ENCODE measurements around the gene CD58.
"Not testable (repeated sequence)": the region's sequence is repeated elsewhere in the genome, so short reads cannot be mapped to it uniquely, and the experiment has no call there.

CD58 gene

GRCh38 chr1:116593401-116593800 is 22.6 kb upstream of the CD58 start:
- DNase-seq (ENCODE audit: low read depth in 2 of 2, low spot score in 1 of 2) = not testable (repeated sequence)

DNA sequence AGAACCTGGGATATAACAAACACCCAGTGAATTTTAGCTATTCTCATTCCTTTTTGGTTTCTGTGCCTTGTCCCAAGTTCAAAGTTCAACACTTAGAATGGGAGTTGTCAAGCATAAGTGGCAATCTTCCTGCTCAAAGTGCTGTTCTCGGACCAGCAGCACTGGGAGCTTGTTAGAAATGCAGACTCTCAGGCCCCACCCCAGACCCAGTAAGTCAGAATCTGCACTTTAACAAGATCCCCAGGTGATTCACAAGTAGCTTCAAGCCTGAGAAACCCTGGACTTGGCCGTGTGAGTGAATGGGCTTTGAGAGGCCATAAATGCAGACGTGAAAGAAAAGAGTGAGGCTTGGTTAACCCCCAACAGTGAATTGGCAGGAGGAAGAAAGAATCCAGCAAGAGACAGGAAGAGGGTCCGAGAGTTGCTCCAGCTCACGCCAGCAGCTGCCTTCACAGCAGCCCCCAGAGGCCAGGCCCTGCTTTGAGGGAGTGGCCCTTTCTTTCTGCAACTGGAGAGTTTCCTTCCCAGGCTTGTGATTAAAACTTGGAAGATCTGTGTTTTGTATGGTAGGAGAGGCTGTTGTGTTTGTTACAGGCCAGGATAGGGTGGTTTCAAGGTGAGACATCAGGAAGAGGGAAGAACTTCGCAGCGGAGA is 21.3 kb upstream of the CD58 start:
- DNase-seq (ENCODE audit: low read depth in 2 of 2, low spot score in 1 of 2) = not testable (repeated sequence)

- not testable (repeated sequence) for DNase-seq (ENCODE audit: low read depth in 2 of 2, low spot score in 1 of 2)
Measured at GRCh38 chr1:116591006-116591950, 20.5 kb upstream of the CD58 start.

DNA sequence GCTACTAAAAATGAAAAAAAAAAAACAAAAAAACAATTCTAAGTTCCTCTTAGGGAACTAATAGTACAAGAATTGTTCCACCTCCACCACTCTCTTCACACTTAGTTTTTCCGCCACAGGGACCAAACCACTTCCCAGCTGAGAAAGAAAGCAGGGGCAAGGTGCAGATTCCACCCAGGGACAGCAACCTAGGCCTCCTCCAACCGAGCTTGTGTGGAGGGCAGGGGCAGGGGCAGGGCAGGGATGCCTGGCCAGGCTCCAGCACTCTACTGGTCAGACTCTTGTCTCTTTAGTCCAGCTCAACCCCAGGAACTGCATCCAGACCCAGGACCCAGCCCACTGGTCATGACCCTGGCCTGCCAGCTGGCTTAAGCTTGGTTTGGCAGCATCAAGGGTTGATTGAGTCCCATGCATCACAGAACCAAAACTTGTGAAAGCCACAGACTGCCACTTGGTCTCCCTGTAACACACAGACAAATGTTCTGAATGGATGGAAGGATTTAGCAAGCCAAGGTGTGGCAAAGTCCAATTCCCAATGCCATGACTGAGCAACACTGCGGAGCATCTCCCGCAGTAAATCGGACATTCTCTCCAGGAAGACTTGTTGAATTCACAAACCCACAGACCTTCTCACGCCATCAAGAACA is 19.7 kb upstream of the CD58 start:
- not testable (repeated sequence) for DNase-seq (ENCODE audit: low read depth in 2 of 2, low spot score in 1 of 2)

DNA sequence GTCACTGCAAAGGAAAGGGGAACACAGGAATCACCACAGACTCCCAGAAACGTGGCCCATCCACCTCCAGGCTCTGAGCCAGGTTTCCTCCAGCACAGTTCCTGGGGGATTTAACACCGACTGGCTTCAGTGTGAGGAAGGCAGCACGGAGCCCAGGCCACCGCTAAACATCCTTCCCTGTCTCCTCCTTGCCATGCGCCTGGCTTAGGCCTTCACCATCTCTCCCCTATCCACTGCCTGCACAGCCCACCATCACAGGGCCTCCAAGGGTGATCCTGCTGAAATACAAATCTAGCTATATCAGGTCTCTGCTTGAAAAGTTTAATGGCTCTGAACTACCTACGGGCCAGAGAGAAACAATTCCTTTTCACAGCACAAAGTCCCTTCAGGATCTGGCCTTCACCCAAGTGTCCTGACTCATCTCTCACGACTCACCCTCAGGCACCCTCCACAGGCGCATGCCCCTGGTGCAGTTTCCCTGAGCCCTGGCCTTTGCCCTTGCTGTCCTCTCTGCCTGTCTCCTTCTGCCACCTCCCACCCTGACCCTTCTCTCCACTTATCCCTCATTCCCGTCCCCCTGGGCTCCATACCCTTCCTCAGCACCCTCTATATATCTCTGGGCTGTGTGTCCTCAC is 18.4 kb upstream of the CD58 start:
- not testable (repeated sequence) for DNase-seq (ENCODE audit: low read depth in 2 of 2, low spot score in 1 of 2)

DNA sequence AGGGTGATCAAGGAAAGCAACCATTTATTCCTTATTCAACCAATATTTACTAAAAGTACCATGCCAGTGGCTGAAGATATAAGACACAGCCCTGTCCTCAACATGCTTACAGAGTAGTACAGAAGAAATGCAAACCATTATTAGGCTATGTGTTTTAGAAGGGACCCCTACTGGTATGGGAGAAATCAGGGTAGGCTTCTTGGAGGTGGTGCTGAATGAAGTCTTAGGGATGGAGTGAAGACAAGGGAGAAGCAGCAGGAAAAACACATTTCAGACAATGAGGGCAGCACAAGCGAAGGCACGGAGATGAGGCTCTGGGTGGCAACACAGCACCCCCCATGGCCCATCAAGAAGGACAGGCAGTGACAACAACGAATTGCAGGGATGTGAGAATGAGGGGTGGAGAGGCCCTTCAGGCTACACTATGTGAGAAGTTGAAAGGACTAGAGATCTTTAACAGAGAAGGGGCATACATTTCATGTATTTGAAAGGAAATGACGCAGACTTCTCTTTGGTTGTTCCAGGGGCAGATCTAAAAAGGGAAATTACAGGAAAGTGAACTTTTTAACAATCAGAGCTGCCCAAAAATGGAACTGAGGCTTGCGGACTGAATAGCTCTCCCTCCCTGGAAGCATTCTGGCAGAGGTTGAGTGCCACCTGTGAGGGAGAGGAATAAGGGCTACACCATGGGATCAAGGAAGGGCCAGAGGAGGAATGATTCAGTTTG is 16.8 kb upstream of the CD58 start:
- DNase-seq (ENCODE audit: low read depth in 2 of 2, low spot score in 1 of 2) = no peak

- no peak for DNase-seq (ENCODE audit: low read depth in 2 of 2, low spot score in 1 of 2)
Measured at GRCh38 chr1:116586741-116587143, 15.9 kb upstream of the CD58 start.

DNA sequence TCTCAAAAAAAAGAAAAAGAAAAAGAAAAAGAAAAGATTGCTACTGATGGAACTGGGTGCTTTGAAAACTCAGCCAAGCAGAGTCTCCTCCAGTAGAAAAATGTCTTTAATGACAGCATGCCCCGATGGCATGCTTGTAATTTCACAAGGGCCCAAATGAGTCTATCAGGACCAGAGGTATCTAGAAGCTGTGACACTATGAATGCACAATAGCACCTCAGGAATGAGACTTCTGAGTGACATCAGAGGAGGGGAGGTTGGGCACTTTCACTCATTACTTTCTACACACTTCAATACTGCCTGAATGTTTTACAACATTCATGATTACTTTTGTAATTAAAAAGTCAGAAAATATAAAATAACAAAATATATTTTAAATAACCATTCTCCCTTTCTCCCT is 15.1 kb upstream of the CD58 start:
- no peak for DNase-seq (ENCODE audit: low read depth in 2 of 2, low spot score in 1 of 2)

DNA sequence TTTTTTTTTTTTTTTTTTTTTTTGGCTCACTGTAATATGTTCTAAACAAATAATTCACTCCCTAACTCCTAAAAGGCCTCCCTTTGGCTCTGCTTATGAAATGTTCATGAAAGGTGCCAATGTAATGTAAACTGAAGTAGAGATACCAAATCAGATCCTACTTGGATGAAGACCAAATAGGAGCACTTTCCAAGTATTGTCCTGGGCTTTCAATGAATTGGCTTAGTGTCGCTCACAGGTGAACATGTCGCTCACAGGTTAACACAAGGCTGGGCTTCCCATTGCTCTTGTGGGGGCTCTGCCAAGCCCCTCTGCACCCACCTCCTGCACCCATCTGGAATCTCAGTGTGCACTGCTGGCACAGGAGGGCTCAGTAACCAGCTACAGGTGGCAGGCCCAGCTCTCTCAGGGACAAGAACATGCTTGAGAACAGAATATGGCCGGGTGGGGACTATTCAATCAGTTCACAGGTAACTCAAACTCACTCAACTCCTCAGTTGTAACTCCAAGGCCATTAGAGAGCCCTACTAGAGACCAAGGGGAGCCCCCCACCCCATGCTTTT is 10.6 kb upstream of the CD58 start:
- no peak for DNase-seq (ENCODE audit: low read depth in 2 of 2, low spot score in 1 of 2)

- no peak for DNase-seq (ENCODE audit: low read depth in 2 of 2, low spot score in 1 of 2)
Measured at GRCh38 chr1:116580446-116581322, 9.9 kb upstream of the CD58 start.

DNA sequence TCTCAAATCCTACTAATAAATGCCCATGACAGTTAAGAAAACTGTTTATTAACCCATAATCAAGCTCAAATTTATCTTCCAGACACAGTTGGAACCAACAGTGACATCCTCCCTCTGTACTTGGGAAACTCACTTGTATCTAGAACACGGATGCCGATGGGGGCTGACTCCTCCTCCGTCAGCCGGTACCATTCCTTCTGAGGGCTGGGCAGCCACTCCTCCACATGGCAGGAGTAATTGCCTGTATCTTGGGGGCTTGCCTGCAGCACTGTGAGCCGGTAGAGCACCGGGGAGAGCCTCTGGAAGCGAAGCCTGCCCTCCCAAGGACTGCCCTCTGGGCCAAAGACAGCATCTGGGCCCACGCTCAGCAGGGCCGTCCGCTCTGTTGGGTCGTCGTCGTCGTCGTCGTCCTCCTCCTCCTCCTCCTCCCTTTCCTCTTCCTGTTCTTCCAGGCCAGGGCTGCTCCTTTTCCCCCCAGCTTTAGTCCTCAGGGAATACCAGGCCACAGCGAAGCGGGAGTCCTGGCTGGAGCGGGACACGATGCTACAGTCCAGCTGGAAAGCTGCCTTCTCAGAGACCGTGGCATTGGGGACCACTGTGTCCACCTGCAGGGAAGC is 8.5 kb upstream of the CD58 start:
- DNase-seq (ENCODE audit: low read depth in 2 of 2, low spot score in 1 of 2) = no peak

GRCh38 chr1:116578581-116578980 is 7.8 kb upstream of the CD58 start:
- no peak for DNase-seq (ENCODE audit: low read depth in 2 of 2, low spot score in 1 of 2)

DNA sequence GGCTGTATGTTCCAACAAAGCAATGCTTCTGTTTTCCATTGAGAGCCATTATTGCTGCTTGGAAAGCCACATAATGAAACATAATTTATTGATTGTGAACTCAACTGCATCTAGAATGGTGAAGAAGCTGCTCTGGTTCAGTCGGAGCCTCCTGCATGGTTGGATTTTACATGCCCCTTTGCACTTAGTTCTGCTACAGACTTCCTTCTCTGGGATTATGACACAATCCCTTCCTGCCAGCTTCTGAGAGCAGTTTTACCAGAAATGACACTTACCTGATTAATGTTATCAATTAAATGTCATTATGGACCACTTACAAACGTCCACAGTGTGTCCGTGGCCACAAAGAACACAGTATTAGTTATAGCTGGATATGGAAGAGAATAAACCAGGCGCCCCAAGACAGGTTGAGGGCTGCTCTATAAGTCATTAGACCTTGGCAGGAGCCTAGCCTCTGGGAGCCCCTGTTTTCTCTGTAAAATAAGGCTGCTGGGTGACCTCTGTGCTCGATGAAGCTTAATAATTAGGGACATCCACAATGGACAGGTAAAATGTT is 7.0 kb upstream of the CD58 start:
- DNase-seq (ENCODE audit: low read depth in 2 of 2, low spot score in 1 of 2) = no peak

GRCh38 chr1:116574581-116575291 is 3.9 kb upstream of the CD58 start:
- DNase-seq (ENCODE audit: low read depth in 2 of 2, low spot score in 1 of 2) = peak in 1 of 2 donors; percentile 26

- DNase-seq (ENCODE audit: low read depth in 2 of 2, low spot score in 1 of 2) = no peak
Measured at GRCh38 chr1:116573431-116574095, 2.7 kb upstream of the CD58 start.

- DNase-seq (ENCODE audit: low read depth in 2 of 2, low spot score in 1 of 2) = no peak
Measured at GRCh38 chr1:116572771-116573430, 2.1 kb upstream of the CD58 start.

DNA sequence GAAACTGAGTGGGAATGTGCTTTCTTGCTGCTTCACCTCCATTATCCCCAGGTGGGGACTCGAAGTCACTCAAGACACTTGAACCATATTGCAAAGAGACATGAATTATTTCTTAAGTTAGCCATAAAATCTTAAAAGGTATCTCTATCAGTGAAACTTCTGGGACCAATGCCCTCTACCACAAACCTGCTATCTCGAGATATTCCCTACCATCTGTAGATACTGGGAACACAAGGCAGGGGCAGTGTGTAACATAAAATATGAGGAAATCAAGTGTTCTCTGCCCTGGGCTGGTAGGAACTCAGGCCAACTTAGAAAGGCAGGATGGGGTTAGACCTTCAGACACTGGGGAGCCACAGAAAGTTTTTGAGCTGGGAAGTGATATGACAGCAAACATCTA is 1.3 kb upstream of the CD58 start:
- no peak for DNase-seq (ENCODE audit: low read depth in 2 of 2, low spot score in 1 of 2)
